HG03342 (cell line): ENCODE data around the gene DNMT3A.

Experiments
- ATAC-seq: cut with Tn5 transposase; IDR thresholded peaks from one replicate; pipeline ENCODE4 v1.9.1; 2021; ENCODE audit warnings: mild to moderate bottlenecking, moderate library complexity; ENCODE audit not compliant: unreplicated experiment

DNMT3A gene

DNA sequence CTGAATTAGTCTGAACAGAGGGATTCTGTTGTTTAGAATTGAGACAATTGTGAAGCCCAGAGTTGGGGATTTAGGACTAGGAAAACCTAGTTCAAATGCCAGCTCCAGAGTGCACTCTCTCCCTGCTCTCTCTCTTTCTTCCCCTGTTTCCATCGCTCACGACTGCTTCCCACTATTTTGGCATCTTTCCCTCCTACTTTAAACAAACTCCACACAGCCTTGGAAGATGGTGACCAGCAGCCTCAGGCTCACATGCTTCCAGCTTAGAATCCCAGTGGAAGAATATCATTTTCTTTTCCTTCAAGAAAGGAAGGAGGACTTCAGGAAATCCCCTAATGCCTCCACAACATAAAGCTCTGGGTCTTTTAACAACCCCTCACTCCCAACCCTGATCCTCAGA, 6.1 kb upstream of the DNMT3A start:
- ATAC-seq, result no peak

DNA sequence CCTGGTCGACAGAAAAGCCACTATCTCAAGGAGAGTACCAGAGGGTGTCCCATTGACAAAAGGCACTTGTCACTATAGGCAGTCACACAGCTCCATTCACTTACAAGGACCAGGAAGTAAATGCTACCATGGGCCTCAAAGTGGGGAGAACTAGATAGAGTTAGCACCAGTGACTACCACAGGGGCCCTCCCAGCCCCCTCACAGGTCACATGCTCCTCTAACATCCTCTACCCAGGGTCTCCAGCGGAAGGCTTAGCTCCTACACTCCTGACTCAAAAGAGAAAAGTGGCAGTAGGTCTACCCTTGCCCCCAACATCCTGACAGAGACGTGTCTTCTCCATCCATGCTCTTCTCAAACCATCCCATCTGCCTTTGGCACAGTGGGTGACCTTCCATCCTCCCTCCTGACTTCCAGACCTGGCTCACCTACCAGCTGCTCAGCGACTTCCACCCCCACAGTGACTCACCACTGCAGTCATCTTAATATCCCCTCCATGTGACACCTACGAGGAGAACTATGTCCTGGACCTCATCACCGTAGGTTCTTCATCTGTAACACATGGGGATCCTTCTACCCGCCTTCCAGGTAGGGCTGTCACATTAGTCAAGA, 5.6 kb upstream of the DNMT3A start:
- ATAC-seq, result no peak

DNA sequence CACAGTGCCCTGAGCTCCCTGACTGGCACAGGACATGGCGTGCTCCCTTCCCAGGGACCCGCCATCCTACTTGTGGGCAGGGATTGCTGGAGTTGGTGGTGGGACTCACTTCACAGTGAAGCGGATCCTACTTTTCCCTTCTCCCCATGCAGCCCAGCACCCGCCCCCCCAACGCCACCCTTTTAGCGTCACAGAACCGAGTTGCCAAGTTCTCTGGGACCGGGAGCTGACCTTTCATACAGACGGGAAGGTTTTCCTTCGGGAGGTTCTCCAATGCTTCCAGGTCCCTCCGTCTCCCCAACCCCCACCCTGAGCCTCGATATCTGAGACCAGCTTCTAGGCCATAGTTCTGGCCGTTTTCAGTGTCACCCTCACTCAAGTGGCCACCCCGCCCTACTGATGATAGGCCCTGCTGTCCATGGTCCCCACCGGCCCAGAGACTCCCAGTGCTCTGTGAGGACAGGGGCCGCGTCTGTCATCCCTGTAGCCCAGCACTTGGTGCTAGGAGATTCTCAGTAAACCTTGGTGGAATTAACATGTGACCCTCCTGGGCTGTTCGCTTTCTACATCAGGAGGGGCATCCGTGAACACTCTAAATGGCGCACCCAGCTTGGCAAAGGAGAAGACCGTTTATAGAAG, 1.6 kb upstream of the DNMT3A start:
- ATAC-seq, result no peak

DNA sequence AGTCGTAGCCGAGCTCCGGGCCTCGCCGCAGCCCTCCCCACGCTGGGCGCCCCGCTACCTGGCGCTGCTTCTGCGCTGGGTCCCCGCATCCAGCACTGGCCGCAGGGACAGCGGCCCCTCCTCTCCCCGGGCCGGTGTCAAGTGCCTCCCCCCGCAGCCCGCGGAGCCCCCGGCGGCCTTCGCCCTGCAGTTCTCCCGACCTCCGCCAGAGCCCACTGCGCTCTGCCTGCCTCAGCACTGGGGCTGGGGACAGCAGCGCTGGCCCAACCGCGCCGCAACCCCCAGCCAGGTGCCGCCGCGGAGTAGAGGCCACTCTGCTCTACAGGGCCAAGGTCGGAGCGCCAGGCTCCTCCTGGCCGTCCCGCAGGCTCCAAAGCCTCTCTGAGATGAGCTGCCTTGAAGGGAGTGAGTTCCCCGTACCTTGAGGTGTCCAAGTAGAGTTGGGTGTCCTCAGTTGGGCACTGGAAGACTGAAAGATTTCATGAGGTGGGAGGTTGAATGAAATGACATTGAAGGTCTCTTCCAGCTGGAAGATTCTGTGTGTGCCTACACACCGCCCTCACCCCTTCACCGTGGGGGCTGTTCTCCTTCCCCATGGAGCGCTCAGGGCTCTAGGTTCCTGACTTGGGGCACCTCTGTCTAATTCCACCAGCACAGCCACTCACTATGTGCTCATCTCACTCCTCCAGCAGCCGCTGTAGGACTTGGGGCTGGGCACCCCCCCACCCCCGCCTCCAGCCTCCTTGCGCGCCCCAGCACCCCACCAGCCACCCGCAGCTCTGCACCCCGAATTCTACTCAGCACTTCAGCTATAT, 854 bp upstream of the DNMT3A start:
- ATAC-seq, result peak; percentile 82

DNA sequence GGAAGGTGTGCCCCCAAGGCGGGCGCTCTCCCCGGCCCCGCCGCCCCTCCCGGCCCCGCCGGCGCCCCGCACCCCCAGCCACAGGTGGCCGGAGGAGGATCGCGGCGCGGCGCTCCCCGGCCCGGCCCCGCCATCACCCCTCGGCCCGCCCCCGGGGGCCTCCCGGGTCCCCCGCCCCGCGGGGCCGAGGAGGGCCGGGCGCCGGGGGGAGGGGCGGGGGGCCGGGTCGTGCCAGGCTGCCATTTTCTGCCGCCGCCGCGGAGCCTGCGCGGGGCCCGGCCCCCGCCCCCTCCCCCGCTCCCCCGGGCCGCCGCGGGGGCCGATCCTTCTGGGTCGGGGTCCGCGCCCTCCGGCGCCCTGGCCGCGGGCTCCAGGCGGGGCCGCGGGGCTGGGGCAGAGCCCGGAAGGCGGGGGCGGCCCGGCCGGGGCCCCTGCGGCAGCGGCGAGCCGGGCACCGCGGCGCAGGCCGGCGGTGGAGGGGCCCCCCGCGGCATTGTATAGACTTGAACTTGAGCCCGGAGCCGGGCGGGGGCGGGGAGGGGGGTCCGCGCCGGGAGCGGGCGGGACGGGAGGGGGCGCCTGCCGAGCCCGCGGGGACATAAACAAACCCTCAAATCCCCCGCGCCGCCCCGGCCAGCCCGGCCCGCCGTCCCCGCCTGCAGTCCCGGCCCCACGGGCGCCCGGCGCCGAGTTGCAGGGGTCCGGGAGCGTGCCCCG, 556 bp downstream of the DNMT3A start:
- peak; percentile 30 for ATAC-seq

DNA sequence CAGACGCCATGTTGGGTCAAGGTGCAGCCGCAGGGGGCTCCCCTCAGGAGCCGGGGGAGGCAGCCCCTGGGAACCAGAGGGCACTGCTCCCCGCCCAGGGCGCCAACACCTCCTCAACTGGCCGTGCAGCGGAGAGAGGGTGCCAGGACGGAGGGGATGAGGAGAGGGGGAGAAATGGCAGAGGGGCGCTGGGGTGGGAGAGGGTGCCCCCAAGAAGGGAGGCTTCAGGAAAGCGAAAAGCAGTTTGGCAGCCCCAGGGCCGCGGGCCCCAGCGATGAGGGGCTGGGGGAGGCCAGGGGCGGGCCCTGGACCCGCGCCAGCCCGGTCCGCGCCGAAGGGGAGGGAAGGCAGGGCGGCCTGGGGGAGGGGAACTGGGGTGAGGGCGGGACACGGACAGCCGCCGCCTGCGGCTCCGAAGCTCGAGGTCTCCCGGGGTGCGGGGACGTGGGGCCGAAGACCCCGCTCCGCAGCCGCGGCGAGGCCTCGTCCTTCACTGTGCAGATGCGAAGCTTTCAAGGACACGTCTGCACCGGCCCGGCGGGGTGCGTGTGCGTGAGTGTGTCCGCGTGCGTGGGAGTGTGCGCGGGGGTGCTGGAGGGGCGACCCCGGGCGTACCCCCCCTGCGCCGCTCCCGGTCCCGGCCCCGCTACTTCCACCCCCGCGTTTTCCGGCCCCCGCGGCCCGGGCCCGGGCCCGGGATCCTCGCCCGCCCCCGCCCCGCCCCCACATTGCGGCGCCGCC, 1.4 kb downstream of the DNMT3A start:
- no peak for ATAC-seq

DNA sequence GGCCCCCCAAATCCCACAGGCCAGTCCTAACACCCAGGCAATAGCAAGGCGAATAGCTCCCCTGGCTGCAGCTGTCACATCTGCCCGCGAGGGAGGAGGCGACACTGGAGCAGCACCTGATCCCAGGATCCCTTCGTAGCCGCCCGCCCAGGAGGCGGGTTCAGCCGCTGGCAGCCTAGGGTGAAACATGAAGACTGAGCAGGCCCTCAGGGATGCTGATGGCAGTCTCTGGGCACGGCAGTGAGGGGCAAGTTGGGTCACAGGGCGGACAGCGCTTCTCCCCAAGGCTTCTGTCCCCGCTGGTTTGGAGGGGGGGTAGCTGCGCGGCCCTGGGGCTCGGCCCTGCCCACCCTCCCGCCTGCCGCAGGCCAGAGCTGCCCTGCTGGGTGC, 1.9 kb downstream of the DNMT3A start:
- ATAC-seq, result no peak

DNA sequence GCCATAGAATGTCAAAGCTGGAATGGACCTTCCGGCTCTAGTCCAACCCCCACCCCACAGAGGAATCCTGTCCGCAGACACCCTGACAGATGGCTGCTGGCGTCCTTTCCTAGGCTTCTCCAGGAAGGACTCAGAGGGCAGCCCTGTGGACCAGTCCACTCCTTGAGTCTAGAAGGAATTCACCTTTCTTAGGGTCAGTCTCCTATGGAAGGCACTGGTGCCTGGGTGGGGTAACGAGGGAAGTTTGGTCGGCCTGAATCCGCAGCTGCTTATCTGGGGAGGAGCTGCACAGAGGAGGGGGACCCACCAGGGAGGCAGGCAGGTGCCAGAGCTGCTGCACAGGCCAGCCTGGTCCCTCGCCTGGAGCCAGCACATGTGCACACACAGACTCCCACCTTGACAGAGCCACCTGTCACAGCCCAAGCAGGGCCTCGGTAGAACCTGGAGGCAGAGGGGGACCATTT, 2.5 kb downstream of the DNMT3A start:
- ATAC-seq, result no peak

DNA sequence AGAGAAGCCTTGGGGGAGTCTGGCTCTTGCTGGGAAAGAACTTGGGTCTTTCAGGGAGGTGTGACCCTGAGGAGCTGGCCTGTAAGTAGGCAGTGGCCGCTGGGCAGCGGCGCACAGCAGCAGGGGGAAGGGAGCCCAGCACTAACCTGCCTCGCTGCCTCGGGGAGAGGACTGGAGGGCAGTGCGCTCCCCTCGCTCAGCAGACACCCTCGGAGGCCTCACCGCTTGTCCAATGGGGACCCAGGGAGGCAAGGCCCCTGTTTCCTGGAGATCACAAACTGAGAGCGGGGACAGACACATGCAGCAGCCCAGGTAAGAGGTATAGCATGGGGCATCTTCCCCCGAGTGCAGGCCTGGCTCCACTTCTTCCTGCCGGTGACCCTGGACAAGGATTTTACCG, 3.3 kb downstream of the DNMT3A start:
- no peak for ATAC-seq

DNA sequence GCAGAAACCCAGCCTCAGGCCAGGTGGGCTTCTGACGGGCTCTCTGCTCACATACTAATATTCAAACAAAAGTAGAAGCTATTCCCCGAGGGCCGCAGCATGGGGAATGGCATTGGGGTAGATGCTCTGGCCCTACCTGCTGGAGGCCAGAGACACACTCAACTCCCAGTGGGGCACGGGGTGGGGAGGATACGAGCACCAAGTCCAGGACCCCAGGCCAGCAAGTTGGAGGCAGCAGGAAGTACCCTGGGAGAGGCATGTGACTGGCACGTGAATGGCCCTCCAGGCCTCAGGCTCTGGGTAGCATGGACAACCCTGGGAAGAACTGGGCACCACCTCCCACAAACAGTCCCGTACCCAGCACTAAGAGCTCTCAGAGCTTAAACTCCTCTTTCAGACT, 3.8 kb downstream of the DNMT3A start:
- no peak for ATAC-seq

DNA sequence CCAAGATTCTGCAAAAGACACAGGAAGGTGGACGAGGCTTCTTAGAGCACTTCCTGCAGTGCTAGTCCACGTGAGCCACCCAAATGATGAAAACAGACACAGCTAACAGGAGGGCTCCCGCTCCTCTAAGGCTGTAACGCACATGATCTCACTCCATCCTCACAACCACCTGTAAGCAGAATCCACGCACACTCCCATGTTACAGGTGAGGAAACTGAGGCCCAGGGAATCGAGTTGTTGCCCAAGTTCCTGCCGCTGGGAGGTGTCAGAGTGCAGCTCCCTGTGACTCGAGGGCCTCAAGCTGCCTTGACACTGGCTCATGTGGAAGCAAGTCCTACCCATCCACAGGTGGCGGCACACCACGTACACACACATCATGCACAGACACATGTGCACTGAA, 4.4 kb downstream of the DNMT3A start:
- ATAC-seq, result no peak

DNA sequence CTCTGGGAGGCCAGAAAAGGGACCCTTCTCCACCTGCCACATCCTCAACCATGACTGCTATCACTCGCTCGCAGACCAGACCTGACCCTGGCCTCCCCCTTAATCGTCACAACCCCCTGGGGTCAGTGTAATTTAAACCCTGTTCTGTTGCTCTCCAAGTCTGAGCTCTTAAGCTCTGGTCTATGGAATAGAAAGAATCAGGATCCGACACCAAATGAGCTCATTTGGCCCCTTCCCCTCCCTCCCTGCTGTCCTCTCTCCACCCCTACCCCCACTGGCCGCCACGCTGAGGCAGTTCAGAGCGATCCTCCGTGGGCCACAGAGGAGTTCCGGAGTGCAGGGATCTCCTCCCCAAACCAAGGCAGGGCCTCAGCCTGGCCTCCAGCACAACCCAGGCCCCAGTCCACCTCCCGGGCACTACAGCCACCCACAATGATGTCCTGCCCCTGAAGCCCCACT, 5.3 kb downstream of the DNMT3A start:
- ATAC-seq, result no peak

DNA sequence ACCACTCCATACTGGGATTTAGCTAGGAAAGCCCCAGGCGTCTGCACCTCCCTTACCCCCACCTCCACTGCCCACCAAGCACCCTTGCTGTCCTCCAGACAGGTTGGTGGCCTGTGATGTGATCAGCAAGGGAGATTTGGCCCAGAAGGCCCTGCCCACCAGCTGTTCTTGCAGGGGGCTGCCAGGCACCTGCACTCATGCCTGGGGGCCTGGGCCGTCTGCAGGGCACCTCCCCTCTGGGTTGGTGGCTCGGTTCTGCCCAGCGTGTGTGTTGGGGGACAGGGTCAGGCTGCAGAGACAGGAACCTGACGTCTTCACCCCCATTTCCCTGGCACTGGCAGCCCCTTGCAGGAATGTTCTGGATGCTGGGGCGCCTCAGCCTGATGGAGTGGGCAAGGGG, 5.8 kb downstream of the DNMT3A start:
- no peak for ATAC-seq

DNA sequence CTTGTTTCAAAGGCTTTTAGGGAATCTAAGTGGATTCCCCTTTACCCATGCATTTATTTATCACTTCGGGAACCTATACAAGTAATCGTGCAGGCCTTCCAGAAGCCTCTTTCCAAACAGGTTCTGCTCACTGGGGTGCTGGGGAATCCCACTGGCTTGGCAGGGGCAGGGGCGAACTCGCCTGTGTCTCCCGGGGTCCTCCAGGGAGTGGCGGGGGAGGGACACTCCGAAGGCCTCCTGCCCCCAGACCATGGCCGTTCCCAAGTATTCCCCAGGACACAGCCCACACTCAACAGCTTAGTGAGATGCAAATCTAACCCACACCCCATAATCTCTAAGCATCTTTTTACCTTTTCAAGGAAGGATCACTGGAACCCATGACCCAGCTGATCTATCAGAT, 6.5 kb downstream of the DNMT3A start:
- ATAC-seq, result no peak

DNA sequence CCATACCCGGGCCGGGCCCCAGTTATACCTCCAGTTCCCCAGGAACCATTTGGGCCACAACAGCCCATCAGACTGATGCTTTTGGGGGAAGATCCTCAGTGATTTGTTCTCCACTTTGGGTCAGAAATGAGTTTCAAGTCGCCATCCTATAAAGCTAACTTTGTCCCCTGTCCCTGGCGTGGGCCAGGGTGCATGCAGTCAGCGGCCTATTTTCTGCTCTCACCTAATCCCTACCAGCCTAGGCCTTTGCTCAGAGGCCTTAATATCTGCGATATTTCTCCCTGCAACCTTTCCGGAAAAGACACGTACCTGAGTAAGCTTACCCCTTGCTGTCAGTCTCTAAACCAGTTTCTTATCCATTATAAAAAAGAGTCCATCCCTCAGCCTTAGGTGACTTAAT, 7.2 kb downstream of the DNMT3A start:
- ATAC-seq, result no peak

DNA sequence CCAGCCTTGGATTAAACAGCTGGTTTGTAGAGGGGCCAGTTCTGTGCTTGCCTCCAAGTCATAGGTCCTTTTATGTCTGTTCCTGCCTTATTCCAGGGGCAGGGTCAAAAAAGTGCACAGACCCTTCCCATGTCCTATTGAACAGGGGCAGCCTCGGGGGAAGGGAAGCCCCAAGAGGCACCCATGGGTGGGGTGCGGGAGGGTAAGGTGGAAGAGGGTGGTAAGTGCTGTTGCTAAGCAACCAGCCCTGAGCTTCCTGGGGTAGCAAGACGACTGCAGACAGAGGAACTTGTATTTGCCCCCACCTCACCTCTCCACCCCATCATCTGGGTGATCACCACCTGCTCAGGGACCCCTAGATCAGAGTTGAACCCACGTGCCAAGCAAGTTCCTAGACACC, 7.7 kb downstream of the DNMT3A start:
- ATAC-seq, result no peak

DNA sequence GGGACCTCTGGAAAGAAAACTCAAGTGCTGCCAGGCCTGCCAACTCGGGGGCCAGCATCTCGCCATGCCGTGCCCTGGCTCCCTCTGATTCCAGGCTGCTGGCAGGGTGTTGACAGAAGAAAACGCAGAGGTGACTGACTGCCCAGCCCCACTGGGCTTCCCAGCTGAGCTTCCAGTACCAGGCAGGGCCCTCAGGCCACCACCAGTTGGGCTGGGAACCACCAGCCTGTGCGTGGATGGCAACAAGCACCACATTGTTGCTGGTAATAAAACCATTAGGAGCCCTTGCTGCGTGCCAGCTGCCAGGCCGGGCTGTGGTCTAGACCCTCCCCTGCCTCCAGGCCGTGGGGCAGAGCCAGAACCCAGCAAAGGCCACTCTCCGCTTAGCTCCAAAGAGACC, 9.2 kb downstream of the DNMT3A start:
- no peak for ATAC-seq

DNA sequence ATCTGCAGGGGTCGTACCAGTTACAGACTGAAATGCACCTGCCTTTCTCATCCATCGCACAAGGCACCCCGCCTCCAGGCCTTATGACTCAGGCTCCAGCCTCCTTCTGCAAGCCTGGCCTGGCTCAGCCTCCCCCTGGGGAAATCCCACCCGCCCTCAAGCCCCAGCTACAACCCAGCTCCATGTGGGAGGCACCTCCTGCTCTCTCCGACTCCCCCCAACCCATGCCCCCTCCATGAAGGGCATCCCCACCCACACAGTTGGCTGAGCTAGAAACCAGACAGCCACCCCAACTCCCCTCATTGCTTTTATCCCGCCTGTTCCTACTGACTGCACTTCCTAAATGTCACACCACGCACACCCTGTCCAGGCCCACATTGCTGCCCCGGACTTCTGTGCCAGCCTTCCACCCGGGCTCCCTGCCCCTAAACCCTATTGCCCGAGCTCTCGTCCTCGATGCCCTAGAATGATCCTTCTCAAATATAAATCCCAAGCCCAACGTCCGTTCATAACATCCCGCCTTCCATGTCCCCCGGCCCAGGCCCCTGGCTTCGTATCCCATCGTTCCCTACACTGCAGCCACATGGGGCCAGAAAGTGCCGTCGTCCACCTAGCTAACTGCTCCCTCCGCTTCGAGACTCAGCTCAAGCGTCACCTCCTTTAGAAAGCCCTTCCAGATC, 9.9 kb downstream of the DNMT3A start:
- ATAC-seq, result no peak

DNA sequence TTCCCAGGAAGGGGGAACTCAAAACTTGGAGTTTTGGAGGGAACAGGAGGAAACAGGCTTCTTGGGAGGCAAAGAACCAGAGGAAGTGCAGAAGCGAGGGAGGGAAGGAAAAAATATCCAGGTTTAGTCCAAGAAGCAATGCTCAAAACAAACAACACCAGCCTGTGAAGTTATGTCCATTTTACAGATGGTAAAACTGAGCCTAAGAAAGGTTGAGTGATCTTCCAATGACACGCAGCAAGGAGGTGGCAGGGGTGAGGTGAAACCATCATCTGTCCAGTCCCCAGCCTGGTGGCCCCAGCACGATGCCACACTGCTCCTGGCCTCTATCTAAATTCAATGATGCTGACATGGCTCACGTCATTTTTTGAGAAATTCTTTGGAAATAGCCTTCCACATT, 10.8 kb downstream of the DNMT3A start:
- no peak for ATAC-seq

DNA sequence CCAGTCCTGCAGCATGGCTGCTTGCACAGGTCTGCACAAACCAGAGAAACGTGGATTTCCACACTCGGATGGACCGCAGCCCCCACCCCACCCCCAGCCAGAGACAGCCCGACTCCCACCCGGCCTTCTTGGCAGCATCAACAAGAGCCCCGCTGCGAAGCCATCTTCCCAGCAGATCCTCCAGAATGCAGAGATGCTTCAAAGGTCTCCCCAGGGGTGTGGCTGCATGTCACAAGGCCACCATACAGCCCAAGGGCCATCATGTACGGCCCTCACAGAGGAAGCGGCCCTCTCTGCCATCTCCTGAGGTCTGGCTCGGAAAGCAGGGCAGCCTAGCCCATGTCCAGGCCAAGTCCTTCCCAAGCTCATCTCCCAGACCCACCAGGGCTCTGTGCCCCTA, 11.5 kb downstream of the DNMT3A start:
- no peak for ATAC-seq
